Endothelial cell of umbilical vein (primary cell): ENCODE results near the gene BRWD1. TPM values are rescaled to one million over a fixed set of nuclear protein-coding genes. Genes with fewer than 3 reads are reported as not detected.

Experiments used
- BruUV-seq: library from RNA; stranded (reverse); fragments of 400-500 nt; replicated peaks from 2 replicates; lab custom pipeline; 2021; lab: Mats Ljungman, UMichigan
- CTCF ChIA-PET: fragments of 300-600, 350-600 bp; sonication (Branson Sonifier 250); formaldehyde crosslinking; loops from one replicate; lab custom pipeline; 2021; ENCODE audit warnings: antibody characterized with exemption, inconsistent platforms; lab: Charles Lee
- POLR2A ChIA-PET: fragments of 300-600, 350-600 bp; sonication (Branson Sonifier 250); formaldehyde crosslinking; loops from one replicate; lab custom pipeline; 2021; ENCODE audit warnings: antibody characterized with exemption, inconsistent platforms; lab: Charles Lee
- DNase-seq: peaks from one replicate; pipeline ENCODE4 v3.0.0-alpha.2; 2011; ENCODE audit warnings: low read depth, low spot score
- FAIRE-seq: peaks from 2 replicates; lab custom pipeline; 2011; peaks lifted over from hg19 to GRCh38; lab: Jason Lieb, UNC
- H2AFZ ChIP-seq: 2 replicates; pipeline ENCODE4 v1.6.0; 2012; ENCODE audit warnings: low read depth, low read length, control low read depth, inconsistent platforms
- H3K27ac ChIP-seq: 2 replicates; pipeline ENCODE4 v1.5.1; 2011; ENCODE audit warnings: low read depth, mild to moderate bottlenecking, control low read depth, low read length, moderate library complexity; ENCODE audit not compliant: insufficient read depth
- H3K27me3 ChIP-seq, 2 experiments: 2 replicates each; pipeline versions ENCODE4 v1.6.0 to v1.6.1; 2011; ENCODE audit warnings: low read length in 2 of 2, mixed read lengths in 1 of 2; ENCODE audit not compliant: control insufficient read depth in 2 of 2, insufficient read depth in 2 of 2
- H3K36me3 ChIP-seq, 2 experiments: 2 replicates in 1 of 2; 3 replicates in 1 of 2; pipeline ENCODE4 v1.5.1; 2011; ENCODE audit warnings: low read length in 2 of 2, mild to moderate bottlenecking in 1 of 2, moderate library complexity in 1 of 2; ENCODE audit not compliant: control insufficient read depth in 2 of 2, insufficient read depth in 2 of 2; ENCODE audit errors: extremely low read depth in 1 of 2
- H3K4me1 ChIP-seq: 3 replicates; pipeline ENCODE4 v1.5.1; 2011; ENCODE audit warnings: mild to moderate bottlenecking, low read length; ENCODE audit not compliant: control insufficient read depth, insufficient read depth; ENCODE audit errors: extremely low read depth
- H3K4me2 ChIP-seq: 2 replicates; pipeline ENCODE4 v1.6.1; 2011; ENCODE audit warnings: low read length, control low read depth, mixed read lengths; ENCODE audit not compliant: insufficient read depth
- H3K4me3 ChIP-seq, 3 experiments: fragments of 200-600 bp in 1 of 3; sonication (generic), shearing (Covaris generic) in 1 of 3; replicated peaks in 1 of 3; 2 replicates each; pipeline ENCODE4 v1.5.1; 2011 to 2016; ENCODE audit warnings: control low read depth in 3 of 3, low read length in 3 of 3, mild to moderate bottlenecking in 2 of 3, inconsistent platforms in 1 of 3, low read depth in 1 of 3, moderate library complexity in 1 of 3; ENCODE audit not compliant: insufficient read depth in 1 of 3
- H3K79me2 ChIP-seq: 2 replicates; pipeline ENCODE4 v1.6.0; 2012; ENCODE audit warnings: low read length, inconsistent platforms; ENCODE audit not compliant: control insufficient read depth, insufficient read depth
- H3K9ac ChIP-seq: replicated peaks from 2 replicates; pipeline ENCODE3; 2011; ENCODE audit warnings: low read length, control low read depth; ENCODE audit not compliant: insufficient read depth; ENCODE audit errors: extremely low read depth
- H3K9me1 ChIP-seq: replicated peaks from 3 replicates; pipeline ENCODE4 v1.6.0; 2011; ENCODE audit warnings: mild to moderate bottlenecking, low read length; ENCODE audit not compliant: control insufficient read depth, insufficient read depth; ENCODE audit errors: extremely low read depth
- H3K9me3 ChIP-seq: replicated peaks from 2 replicates; pipeline ENCODE4 v1.5.1; 2012; ENCODE audit warnings: low read length, inconsistent platforms; ENCODE audit not compliant: control insufficient read depth, insufficient read depth
- H4K20me1 ChIP-seq: replicated peaks from 2 replicates; pipeline ENCODE3; 2011; ENCODE audit warnings: mild to moderate bottlenecking, low read length; ENCODE audit not compliant: control insufficient read depth, insufficient read depth; ENCODE audit errors: extremely low read depth
- EZH2 ChIP-seq: IDR thresholded peaks from 2 replicates; pipeline ENCODE4 v1.6.1; 2012; ENCODE audit warnings: borderline replicate concordance, low read depth, mild to moderate bottlenecking, moderate library complexity, low read length, inconsistent platforms; ENCODE audit not compliant: severe bottlenecking
- FOS ChIP-seq: IDR thresholded peaks from 2 replicates; pipeline ENCODE4 v1.6.1; 2011; ENCODE audit warnings: mild to moderate bottlenecking, low read length, moderate library complexity, borderline replicate concordance; ENCODE audit not compliant: insufficient read depth
- GATA2 ChIP-seq: IDR thresholded peaks from 2 replicates; pipeline ENCODE4 v1.7.0; 2011; ENCODE audit warnings: low read depth, mild to moderate bottlenecking, moderate library complexity, mixed read lengths, low read length; ENCODE audit not compliant: insufficient read length, insufficient read depth
- POLR2A ChIP-seq: IDR thresholded peaks from 2 replicates; pipeline ENCODE4 v1.6.1; 2012; ENCODE audit warnings: low read depth, mild to moderate bottlenecking, control low read depth, low read length
- POLR2AphosphoS5 ChIP-seq: IDR thresholded peaks from 2 replicates; pipeline ENCODE4 v1.6.1; 2012; ENCODE audit warnings: low read depth, mild to moderate bottlenecking, control low read depth, low read length, moderate library complexity; ENCODE audit not compliant: insufficient read depth
- dilution Hi-C: fragments of 300-500 bp; cut with MboI; formaldehyde crosslinking; loops from one replicate; pipeline ENCODE4 v1.15.0; 2019; ENCODE audit warnings: low sequenced_read_pairs; ENCODE audit not compliant: extremely low pct_ligation_motif_present
- intact Hi-C: fragments of 100-400 bp; cut with micrococcal nuclease; formaldehyde crosslinking; loops from one replicate; pipeline ENCODE4 v1.10.0; 2022
- polyA plus RNA-seq, 4 experiments: library from polyadenylated mRNA; depleted of rRNA in 3 of 4; stranded (reverse) in 3 of 4; unstranded in 1 of 4; fragments of >200 nt; gene quantifications; 2 replicates each; pipeline versions ENCODE4 v1.2.1 to v1.2.3, GENCODE V29; 2011 to 2012; ENCODE audit warnings: missing spikeins in 1 of 4
- total RNA-seq: library from RNA; stranded (reverse); gene quantifications from 2 replicates; pipeline ENCODE4 v1.2.3, GENCODE V29; 2021
- TF ChIP-seq, protein P1 (sequence below): IDR thresholded peaks from 2 replicates; pipeline ENCODE4 v1.6.1; 2011; ENCODE audit not compliant: insufficient read depth, insufficient read length

The BRWD1 gene
- total and polyA plus RNA-seq, 2 donors (not counting 3 experiments of a cell fraction or from before 2014, with no cell fraction given): 6.1 to 33.2 TPM

GRCh38 chr21:39197448-39198233 is 115.8 kb downstream of the BRWD1 start:
- no peak overlapping the region for H3K27ac ChIP-seq
- FAIRE-seq (no peak), DNase-seq (no peak)
- H3K9ac ChIP-seq: no peak overlapping the region
- peaks cover 16% of the 10 kb centered on the region for H3K4me1 ChIP-seq
- dilution Hi-C loops (no loop called here), intact Hi-C loops (no loop called here)
- CTCF ChIA-PET: interaction anchor here (1.2 to 1.3 kb wide), 2 partner anchors 10 to 14 kb away, joined by 4 read pairs; partner anchors contain the start of gene PSMG1
- TF ChIP-seq FOS: no peak
- TF ChIP-seq, protein P1, sequence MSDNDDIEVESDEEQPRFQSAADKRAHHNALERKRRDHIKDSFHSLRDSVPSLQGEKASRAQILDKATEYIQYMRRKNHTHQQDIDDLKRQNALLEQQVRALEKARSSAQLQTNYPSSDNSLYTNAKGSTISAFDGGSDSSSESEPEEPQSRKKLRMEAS: no peak
- no peaks in the 10 kb centered on the region for H3K9me1 ChIP-seq
- no peak overlapping the region for H3K4me3 ChIP-seq
- H4K20me1 ChIP-seq: no peaks in the 10 kb centered on the region
- POLR2A ChIA-PET: interaction anchor here (1.7 kb wide), 1 partner anchor 14 kb away, joined by 4 read pairs; the partner anchor contains the start of gene PSMG1
- H3K27me3 ChIP-seq: no peaks in the 10 kb centered on the region
- BruUV-seq: no TSS peak
- peaks cover 5 to 13% of the 10 kb centered on the region in 2 experiments for H3K36me3 ChIP-seq
- no peak overlapping the region for H2AFZ ChIP-seq
- H3K9me3 ChIP-seq: no peaks in the 10 kb centered on the region
- H3K4me2 ChIP-seq: no peak overlapping the region
- H3K79me2 ChIP-seq: no peaks in the 10 kb centered on the region

DNA sequence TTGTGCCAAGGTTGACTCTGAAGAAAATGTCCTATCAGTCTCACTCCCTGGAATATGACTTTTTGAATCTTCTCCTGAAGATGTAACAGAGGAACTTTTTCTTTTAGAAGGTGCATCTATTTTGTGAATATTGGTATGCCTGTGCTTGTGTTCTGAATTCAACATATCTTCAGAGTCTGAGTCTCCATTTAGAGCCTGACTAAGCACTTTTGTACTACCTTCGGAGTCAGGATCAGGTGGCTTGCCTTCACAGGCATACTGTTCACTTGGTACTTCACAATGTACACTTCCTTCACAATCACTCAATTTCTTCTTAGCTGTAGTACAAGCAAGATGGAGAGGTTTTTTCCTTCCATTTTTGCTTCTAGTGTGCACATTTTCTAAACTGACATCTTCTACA is 116.6 kb downstream of the BRWD1 start:
- H3K9me1 ChIP-seq: no peaks in the 10 kb centered on the region
- DNase-seq (no peak), FAIRE-seq (no peak)
- ChIA-PET POLR2A (interaction anchor here (1.7 kb wide), 1 partner anchor 13 kb away, joined by 4 read pairs; the partner anchor contains the start of gene PSMG1), CTCF (interaction anchor here (1.2 to 1.3 kb wide), 2 partner anchors 11 to 14 kb away, joined by 4 read pairs; partner anchors contain the start of gene PSMG1)
- H3K4me2 ChIP-seq: peak overlapping the region; percentile 67
- no peaks in the 10 kb centered on the region for H3K9me3 ChIP-seq
- H3K4me1 ChIP-seq: peaks cover 16% of the 10 kb centered on the region
- no peak overlapping the region for H3K27ac ChIP-seq
- H3K36me3 ChIP-seq: peaks cover 2 to 13% of the 10 kb centered on the region in 2 experiments
- no peaks in the 10 kb centered on the region for H3K27me3 ChIP-seq
- no peak overlapping the region for H2AFZ ChIP-seq
- no peaks in the 10 kb centered on the region for H4K20me1 ChIP-seq
- BruUV-seq: no TSS peak
- no peaks in the 10 kb centered on the region for H3K79me2 ChIP-seq
- TF ChIP-seq EZH2 (no peak), POLR2AphosphoS5 (no peak), POLR2A (no peak), GATA2 (no peak)
- dilution Hi-C loops: no loop called here
- H3K4me3 ChIP-seq: no peak overlapping the region
- no peak overlapping the region for H3K9ac ChIP-seq
- intact Hi-C loops: no loop called here
